ENCODE results near the gene MYO16.

- TF ChIP-seq CTCF (IDR thresholded peaks at IDR 0.05; ENCODE audit: poor library complexity) = no peak
- TF ChIP-seq EZH2phosphoT487 (IDR thresholded peaks at IDR 0.05; ENCODE audit: low read depth, severe bottlenecking, unreplicated experiment) = no peak
These were observed 585.0 kb downstream of the MYO16 start for GRCh38 chr13:109214393-109214792.

Measured in hepatocyte (in vitro differentiated cells).